GM21515 (cell line): ENCODE data around the gene FOXN3.

ENCODE experiments used
- ATAC-seq: cut with Tn5 transposase; IDR thresholded peaks from one replicate; pipeline ENCODE4 v1.9.1; 2021; ENCODE audit not compliant: unreplicated experiment

The FOXN3 gene

DNA sequence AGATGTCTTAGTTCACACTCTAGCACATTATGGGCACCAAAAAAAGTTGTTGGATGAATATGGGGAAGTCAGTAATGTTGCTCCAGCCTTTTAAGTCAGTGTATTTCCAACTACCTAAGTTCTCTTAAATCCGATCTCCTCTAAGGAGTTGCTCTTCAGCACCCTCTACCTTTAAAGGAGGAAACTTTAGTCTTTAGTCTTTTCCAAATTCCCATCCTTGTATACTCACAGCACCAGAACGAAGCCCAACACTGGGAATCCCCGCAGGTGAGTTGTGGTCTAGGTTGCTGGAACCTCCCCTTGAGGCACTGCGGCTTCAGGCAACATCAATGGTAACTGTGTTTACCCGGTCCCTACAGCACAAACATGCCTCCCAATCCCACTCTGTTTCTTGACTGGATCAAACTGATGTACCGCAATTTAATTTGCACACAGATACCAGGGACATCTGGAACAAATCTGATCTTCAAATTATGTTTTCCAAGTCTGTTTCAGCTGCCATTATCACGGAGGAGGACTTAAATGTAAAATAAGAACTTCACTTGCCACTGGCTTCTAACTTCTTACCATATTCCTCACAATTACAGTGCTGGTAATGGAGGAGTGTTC, 179.0 kb downstream of the FOXN3 start:
- no peak for ATAC-seq

DNA sequence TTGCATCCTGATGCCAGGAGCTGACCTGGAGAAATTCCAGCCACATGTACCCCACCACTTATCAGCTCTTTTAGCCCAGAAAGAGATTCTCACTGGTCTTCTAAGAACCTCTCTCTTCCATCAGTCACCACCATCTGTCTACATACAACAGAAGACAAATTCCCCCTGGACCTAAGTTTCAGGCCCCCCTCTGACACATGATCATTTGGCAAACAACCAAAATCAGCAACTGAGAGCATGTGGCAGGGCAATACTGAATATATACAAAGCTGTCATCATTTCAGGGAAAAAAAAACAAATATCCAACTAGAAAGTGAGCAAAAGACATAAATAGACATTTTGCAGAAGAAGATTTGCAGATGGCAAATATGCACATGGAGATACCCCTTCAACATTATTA, 180.2 kb downstream of the FOXN3 start:
- ATAC-seq = no peak

DNA sequence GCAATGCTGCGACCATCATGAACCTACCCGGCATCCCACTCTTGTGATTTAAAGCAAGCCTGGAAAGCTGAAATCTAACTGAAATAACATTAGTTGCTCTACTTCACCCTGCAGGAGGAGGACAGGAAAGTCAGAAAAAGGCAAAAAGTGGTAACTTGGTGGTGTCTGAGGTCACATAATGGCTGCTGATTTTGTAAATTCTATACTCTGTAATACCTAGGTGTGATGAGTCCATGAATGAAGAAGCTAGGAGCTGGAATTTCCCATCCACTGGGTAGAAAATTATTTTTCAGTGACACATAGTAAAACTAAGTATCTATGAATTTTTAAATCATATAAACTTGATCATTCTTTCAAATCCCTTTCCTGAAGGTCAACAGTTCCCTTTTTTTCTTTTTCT, 183.8 kb downstream of the FOXN3 start:
- no peak for ATAC-seq

DNA sequence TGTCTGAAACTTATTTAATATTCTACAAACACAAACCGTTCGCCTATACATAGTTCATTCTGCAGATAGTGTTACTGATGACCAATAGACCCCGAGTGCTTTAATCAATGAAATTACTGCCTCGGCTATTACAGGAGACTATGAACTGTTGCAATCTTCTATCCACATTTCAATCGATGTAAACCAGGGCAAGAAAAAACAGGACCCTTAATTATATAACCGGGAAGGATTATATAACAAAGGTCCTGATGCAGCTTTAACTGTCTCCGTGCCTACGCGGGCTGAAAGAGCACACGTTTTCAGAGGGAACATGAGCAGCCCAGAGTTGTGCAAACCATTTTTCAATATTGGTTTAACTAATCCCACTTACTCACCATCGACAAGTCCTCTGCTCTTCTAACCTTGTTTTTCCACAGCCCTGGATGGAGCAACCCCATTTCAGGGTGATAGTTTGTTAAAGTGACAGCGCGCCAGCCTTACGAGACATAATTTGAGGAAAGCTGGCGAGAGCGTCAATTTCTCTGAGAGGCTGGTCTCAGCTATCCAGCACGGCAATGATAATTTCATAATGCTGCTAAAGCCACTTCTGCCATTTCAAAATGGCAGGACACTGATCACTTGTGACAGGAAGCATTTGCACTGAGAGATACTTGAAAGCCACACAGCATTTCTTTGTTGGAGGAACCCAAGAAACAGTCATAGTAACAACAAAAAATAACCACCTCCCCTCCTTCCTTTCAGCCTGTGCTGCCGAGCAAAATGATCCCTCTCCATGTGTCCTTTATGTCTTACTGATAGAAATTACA, 184.6 kb downstream of the FOXN3 start:
- no peak for ATAC-seq

DNA sequence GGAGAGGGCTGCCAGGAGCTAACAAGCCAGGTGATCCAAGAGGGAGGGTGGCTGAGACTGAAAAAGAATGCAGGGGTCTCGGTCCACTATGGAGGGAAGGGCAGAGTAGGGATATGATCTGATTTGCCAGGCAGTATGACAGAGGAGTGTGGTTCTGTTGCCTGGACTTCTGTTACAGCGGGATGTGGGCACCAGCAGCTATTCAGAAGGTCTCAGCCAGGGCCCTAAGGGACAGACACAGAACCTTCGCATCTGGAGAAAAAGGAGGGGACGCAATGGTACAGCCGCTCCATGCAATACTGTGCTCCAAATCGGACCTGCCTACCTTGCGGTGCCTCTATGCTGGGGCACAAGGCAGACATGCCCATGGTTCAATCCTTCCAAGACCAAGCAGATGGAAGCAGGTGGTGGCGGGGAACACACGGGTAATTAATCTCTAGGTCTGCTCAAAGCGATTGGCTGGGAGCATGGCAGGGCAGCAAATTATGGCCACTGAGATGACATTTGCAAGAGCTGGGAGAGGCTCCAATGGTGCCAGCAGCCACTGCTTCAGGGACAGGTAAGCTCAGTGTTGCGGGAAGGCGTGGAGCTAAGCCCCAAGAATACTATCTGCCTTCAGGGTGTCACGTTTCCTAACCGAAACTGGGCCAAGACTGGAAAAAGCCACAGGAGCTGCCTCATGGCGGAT, 185.5 kb downstream of the FOXN3 start:
- no peak for ATAC-seq

DNA sequence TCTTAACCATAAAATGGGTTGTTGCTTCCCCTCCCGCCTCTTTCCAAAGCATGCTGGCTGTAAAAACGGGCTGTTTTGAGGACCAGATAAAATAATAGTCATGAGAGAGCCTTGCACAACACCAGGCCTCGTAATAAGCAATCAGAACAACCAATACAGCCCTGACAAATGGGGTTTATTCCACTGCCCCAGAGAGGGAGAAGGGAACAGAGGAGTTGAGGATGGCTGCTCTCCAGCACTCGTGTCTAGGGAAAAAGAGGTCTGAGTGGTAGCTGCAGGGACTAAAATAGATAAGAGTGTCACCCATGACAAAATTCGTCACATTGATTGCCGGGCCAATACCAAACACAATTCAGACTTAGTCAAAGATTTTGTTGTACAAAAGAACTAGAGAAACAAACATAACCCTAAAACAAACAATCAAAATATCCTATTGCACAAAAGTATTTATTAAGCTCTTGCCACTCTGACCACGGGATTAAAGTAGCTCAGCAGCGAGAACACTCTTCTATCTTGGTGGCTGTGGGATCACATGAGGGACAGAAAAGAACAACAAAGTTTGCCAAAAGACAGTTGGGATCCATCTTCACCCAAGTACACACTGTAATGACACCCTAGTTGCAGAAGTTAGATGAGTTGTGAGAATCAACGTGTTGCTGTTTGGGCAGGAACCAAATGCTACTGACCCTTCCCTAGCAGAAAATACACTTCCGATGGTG, 188.0 kb downstream of the FOXN3 start:
- ATAC-seq = no peak

DNA sequence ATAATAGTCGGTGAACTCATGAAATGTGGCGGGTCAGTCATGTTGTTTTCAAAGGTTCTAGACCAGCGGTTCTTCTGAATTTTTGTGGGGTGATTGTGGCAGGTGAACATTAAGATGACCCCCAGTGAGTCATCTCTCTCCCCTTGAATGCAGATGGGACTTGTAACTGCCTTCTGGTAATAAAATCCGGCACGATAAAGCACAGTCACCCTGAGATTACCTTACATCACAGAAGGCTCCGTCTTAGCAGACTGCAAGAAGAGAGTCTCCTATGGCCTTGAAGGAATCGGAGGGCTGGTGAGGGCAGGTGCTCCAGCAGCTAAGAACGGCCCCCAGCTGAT, 189.6 kb downstream of the FOXN3 start:
- ATAC-seq = no peak

DNA sequence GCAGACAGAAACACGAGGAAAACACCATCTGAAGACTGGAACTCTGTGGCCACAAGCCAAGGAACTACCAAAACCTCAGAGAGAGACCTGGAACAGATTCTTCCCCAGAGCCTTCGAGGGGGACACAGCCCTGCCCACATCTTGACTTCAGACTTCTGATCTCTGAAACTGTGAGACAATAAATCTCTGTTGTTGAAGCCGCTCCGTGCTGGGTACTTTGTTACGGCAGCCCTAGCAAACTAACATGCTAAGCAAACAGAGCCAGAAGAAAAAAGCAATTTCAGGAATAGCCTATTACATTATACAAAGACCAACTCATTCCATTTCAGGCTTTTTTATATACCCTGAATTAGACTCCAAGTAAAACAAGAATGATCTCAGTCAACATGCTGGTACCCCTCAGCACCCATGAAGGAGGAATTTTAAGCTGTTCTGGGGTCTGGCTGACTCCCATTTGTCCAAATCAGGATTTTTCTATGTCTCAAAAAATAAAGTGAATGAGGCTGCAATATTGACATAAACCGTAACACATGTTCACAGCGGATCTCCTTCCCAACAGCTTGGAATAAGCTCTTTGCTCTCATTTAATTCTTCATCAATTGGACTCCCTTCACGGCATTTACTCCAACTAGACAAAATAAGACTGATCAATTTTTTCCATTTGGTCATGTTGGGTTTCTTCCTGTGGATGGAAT, 190.1 kb downstream of the FOXN3 start:
- ATAC-seq = no peak

DNA sequence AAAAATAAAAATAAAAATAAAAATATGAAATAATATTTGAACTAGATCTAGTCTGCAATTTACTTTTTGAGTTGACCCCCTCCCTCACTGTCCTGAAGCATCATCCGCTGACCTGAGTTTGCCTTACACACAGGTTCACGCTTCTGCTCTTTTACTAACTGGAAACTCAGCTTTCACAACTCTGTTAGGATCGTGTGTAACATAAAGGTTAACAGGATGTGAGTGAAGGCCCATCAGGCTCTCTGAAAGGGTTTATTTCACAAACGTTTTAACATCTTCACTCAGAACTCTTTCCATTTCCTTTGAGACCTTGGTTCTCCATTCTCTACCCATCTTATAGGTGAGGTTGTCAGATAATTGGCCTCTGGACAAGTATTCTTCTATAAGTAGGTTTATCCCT, 191.4 kb downstream of the FOXN3 start:
- ATAC-seq = no peak

DNA sequence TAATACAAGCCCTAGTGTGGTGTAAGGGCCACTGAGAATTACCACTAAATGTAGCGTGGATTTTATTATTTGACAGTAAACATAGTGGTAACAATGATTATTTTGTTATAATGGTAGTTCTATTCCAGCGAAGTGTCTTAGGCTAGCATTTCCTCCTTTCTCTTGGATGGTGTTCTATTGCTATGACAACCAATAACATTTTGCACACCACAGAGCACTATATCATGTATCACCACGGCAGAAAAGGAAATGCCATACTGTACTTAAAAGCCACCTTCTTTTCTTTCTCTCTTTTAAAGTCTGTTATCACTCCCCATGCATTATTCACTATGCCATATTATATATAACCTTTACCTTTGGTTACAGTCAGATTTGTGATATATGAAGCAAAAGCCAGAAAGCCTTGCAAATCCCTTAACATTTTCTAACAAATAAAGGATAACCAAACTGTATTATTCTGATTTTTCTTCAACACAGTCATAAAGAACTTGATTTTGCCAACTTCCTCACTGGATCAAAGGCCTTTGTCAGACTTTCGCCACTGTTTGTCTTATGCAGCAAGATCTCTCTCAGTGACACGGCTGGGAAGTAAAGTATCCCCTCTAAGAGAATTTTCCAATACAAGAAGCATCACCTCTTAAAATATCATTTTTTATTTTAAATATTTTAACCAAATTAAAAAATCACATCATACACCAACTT, 195.8 kb downstream of the FOXN3 start:
- no peak for ATAC-seq

DNA sequence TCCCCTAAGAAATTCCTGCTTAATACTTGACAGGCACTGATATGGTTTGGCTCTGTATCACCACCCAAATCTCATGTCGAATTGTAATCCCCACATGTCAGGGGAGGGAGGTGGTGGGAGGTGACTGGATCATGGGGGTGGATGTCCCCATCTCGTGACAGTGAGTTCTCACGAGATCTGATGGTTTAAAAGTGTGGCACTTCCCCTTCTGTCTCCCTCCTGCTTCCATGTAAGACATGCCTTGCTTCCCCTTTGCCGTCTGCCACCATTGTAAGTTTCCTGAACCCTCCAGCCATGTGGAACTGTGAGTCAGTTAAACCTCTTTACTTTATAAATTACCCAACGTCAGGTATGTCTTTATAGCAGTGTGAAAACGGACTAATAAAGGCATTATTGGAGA, 198.0 kb downstream of the FOXN3 start:
- no peak for ATAC-seq

DNA sequence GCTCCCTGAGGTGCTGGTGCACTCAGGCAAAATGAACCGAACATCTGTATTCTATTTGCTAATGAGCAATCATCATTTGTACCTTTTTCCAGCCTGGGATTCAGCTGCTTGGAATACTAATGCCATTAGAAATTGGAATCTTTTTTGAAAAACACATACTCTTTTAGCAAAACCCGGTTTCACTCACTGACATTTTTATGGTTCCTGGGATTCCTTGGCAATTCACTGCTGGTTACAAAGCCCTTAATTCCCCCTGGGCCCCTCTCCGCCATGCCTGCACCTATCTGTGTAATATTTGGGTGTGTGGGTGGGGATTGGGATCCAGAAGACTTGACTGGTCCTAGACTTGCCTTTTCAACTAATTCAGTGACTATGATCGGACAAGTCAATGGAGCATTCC, 199.1 kb downstream of the FOXN3 start:
- no peak for ATAC-seq

DNA sequence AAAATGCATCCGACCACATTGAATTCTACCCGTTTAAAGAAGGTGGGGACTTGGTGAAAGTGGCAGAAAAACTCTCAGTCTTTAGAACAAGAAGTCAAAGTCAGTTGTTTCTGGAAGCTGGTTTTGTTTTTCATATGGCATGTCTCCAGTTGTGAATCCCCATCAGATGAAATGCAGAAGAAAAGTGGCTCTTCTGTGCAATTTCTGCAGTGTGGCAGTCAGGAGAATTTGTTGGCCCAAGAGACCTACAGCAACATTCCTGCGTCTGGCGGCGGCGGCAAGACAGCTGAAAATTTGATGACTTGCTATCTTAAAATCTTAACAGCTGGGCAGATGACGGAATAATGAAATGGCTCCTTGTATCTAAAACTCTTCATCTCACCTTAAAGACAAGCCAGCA, 201.5 kb downstream of the FOXN3 start:
- ATAC-seq = no peak

DNA sequence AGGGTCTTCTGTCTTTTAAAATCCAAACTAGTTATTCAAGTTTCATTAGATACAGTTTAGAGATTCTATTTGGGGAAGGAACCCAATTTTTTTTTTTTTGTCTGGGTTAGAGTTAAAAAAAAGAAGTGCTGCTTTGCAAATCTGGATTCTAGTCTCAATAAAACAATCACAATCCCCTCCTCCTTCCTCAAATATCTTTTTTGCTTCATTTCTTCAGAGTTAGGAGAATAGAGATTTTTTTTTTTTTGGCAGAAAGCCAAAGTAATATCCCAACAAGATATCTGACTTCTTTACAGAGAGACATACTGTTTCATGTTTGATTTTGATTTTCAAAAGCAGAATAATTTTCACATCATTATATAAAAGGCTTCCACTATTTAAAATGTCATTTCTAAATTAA, 201.9 kb downstream of the FOXN3 start:
- ATAC-seq = no peak

DNA sequence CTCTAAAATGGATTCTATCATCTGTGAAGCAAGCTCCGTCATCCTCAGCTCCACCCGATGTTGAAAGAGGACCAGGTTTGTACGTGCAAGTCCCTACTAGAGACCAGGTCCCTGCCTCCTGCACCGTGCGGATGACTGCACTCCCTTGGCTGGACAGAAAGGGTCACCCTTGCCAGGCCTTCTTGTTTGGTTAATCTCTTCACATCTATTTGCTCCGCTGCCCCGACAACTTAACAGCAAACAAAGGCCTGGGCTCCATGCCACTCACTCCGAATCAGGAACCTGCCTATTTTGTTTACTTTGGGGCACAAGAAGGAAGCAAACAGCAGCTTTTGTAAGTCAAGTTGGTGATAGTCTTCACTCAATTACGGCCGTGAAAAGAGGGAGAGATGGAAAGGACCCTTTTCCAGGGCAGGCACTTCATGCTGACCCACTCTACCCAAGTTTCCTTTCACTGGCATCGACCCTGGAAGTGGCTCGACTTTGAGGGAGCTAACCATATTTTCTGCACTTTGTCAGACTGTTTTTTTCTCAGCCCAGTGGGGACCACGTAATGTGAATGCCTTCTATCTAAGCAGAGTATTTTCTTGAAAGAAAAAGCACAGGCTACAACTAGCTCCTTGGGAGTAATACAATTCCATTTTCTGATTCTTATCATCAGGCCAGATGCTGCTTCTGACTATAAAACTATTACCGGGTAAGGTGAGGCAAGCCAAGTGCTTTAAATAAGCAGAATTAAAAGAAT, 202.6 kb downstream of the FOXN3 start:
- ATAC-seq = no peak

DNA sequence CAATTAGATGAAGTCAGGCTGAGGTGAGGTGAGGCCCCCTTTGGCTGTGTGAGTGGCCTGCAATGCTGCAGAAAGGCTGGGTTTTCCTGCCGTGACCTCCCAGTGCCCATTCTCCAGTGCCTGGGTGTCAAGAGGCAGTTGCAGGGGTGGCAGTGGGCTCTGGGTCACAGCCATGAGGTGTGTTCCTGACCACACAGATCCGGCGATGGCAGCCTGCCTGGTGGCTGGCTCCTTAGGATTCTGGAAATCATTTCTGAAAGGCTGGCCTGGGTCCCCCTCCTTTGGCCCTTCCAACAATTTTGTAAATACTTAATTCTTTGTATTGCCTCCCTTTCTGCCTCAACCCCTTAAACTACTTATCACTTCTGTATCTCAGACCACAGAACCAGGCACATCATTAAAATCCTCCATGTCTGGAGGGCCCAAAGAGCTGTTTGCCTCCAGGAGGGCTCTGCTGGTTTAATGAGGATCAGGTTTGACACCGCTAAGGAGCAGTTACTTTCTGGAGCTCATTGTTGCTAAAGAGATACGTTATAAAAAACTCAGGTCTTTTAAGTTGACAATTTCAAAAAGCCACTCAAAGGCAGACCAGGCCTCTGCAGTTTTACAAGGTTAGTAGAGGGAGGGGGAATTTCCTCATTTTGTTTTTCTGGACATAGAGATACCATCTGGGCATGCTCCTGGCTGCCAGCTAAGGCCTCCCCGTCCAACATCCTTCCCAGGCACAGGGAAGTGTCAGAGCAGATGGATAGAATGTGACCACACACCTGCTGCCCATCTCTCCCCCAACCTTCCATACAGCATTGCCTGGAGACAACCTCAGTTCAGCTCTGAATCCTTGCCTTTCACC, 204.4 kb downstream of the FOXN3 start:
- no peak for ATAC-seq

DNA sequence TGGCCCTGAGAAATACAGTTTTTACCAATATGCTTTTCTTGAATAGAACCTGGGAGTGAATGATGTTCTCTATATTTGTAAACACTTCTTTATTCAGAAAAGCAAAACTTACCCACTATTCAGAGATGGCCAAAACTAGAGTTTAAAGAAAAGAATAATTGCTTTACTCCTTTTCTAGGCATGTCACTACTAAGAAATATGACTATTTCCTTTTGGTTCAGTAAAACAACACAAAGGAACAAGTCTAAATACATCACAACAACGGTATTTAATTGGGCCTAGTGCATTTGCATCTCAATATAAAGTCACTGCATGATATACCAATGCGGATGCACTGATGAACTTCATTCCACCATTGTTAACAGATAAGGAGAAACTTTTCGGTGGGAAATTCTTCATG, 207.5 kb downstream of the FOXN3 start:
- ATAC-seq = no peak

DNA sequence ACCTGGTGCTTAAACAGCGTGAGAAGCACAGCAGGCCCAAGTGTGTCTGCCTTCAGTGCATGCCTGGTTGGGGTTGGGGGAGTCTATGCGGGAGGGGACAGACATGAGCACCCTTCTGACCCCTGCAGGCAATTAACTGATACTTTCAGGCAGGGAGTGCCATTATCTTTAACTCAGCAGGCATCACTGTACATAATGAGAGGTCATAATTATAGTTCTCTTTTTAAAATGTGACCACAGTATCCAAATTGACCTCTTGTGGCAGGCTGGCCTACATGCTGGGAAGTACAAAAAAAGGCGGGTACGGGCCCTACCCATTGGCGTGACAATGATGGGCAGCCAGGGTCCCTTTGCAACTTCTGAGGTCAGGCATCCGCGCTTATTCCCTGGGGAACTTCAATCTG, 209.1 kb downstream of the FOXN3 start:
- no peak for ATAC-seq
